G401 (cell line): ENCODE results near the gene PKD2L1. TPM values are rescaled to one million over a fixed set of nuclear protein-coding genes. Genes with fewer than 3 reads are reported as not detected.
"Not testable (repeated sequence)": the region's sequence is repeated elsewhere in the genome, so short reads cannot be mapped to it uniquely, and the experiment has no call there.

Source experiments
- DNase-seq: peaks from one replicate; pipeline ENCODE4 v3.0.0-alpha.2; 2015; ENCODE audit warnings: low spot score
- in situ Hi-C: cut with HindIII; loops from 2 replicates; pipeline ENCODE4 v1.10.0; 2016; ENCODE audit warnings: low sequenced_read_pairs, mixed read lengths
- total RNA-seq: library from RNA; depleted of rRNA; stranded (reverse); fragments of >200 nt; shearing (Covaris generic); gene quantifications from 2 replicates; pipeline ENCODE4 v1.2.3, GENCODE V29; 2014; rRNA removed

PKD2L1 gene
- total RNA-seq = not detected in 2 replicates

DNA sequence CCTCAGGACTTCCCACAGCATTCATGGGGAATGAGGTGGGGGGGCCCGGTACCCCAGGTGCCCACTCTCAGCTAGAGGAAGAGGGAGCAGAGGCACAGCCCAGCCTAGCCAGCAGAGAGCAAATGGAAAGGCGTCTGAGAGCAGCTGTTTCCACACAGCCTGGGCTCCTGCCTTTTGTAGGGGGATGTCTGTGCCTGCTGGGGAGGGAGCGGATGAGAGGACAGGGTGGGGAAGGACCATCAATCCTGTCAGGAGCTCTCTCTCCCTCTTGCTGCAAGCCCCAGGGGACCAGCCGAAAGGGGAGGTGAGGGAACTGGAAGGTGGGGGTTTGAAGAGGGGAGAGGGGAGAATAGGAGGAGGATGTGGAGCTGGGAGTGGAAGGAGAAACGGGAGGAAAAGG, at the start of gene PKD2L1:
Gene PKD2L1, minus strand, starts transcription at position 150 of the 400 bp plus-strand sequence. Its CDS starts 125 bp downstream, at position 25.
- no peak for DNase-seq
- in situ Hi-C loops = loop anchor here (25.0 kb wide), 1 partner anchor 182 kb away; the partner anchor contains the start of gene SEC31B

DNA sequence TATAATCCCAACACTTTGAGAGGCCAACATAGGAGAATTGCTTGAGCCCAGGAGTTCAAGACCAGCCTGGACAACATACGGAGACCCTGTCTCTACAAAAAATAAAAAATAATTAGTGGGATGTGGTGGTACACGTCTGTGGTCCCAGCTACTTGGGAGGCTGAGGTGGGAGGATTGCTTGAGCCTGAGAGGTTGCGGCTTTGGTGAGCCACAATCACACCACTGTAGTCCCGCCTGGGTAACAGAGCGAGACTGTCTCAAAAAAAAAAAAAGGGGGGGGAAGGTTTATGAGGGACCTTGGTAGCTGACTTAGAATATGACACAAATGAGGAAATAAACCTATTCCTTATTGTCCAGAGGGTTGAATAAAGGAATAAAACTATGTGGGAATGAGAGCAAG, 47.8 kb upstream of the PKD2L1 start:
- no peak for DNase-seq
- in situ Hi-C loops = no loop called here

DNA sequence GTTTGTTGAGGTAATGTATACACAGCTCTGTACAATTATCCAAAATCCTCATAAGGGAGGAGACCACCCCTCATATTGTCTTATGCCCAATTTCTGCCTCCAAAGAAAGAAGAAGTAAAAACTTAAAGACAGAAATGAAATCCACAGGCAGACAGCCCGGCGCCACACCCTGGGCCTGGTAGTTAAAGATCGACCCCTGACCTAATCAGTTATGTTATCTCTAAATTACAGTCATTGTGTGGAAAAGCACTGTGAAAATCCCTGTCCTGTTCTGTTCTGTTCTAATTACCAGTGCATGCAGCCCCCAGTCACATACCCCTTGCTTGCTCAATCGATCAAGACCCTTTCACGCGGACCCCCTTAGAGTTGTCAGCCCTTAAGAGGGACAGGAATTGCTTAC, 46.6 kb upstream of the PKD2L1 start:
- DNase-seq, in situ Hi-C loops: not testable (repeated sequence)

DNA sequence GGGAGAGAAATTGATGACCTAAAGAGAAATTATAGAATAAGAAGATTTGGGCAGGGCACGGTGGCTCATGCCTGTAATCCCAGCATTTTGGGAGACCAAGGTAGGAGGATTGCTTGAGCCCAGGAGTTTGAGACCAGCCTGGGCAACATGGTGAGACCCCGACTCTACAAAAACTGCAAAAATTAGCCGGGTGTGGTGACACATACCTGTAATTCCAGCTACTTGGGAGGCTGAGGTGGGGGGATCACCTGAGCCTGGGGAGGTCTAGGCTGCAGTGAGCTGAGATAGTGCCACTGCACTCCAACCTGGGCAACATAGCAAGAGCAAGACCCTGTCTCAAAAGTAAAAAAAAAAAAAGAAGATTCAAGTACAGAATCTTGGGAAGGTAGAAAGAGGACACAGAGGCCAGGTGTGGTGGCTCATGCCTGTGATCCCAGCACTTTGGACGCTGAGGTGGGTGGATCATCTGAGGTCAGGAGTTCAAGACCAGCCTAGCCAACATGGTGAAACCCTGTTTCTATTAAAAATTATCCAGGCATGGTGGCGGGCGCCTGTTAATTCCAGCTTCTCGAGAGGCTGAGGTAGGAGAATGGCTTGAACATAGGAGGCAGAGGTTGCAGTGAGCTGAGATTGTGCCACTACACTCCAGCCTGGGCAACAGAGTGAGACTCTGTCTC, 44.8 kb upstream of the PKD2L1 start:
- in situ Hi-C loops, DNase-seq: not testable (repeated sequence)

DNA sequence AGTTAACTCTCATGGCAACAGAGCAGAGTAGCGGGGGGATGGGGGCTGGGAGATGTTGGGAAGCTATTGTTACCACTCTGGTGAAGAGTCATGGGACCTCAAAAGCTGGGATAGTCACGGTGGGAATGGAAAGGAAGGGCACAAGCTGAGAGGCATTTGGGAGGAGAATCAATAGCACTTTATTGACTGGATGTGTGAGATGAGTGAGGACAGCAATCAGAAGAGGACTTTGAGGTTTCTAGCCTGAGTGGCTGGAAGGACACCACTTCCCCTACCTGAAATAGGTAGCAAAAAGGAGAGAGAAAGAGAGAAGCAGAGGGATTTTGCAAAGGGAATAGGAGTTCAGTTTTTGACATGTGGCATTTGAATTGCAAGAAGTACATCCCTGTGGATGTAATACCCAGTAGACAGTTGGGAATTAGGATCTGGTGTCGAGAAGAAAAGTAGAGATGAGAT, 44.2 kb upstream of the PKD2L1 start:
- DNase-seq = no peak
- in situ Hi-C loops = no loop called here

DNA sequence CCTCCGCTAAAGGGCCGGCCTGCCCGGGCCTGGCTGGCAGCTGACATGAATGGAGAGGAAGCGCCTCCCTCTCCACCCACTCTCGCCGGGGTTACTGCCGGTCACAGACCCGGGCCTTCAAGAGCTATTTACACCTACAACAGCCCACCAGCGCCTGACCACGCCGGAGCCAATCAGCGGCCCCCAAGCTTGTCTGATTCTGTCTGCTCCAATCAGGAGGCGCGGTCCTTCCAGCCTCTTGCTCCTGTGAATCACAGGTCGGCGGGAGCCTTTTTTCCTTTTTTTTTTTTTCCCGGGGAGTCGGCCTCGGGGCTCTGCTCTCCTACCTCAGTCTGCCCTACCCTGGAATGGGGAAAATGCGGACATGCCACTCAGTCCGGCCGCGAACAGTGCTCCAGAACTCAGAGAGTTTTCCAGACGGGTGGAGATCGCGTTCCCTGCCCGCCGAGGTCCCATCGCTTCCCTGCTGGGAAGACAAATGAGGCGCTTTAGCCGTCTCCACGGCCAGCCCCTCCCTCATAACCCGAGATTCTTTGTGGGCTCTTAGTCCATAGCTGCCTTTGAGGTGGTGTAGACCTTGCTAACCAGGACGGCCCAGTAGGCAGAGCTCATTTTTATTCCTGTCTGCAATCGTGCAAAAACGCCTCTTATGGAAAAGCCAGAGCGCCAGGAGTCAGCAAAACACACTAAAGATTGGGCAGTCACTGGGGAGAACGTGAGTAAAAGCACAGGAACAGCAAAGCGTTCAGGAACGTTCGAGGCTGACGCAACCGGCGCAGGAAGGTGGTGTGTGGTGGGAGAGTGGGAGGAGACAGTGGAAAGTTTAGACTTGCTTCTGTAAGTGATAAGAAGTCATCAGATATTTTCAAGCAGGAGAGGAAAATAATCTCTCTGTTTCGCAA, 43.5 kb upstream of the PKD2L1 start:
- in situ Hi-C loops = no loop called here

DNA sequence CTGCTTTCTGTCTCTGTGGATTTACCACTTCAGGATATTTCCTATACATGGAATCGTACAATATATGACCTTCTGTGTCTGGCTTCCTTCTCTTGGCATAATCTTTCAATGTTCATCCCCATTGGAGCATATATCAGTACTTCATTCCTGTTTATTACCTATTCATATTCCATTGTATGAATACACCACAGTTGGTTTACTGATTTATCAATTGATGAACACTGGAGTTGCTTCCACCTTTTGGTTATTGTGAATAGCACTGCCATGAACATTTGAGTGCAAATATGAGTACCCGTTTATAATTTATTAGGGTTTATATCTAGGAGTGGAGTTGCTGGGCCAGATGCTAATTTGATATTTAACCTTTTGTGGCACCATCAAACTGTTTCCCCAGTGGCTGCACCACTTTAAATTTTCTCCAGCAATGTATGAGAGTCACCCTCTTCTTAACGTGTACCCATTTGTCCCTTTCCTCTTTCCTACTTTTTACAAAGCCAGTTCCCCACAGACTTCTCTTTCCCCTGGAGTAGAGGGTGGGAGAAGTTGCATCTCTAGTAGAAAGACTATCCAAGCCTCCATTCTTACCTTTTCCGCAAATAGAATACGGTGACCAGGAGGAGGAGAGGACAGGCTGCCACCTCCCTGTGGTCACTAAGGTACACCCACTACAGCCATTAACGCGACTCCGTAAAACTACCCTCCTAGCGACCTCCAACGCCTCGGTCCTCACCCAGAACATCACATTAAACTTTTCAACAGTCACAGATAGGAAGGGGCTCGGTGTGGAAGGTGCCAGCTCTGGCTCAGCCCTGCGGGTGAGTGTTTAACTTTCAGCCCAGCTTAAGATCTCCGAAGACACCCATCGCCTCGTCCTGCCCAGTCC, 42.6 kb upstream of the PKD2L1 start:
- in situ Hi-C loops = no loop called here
- peak; percentile 50 for DNase-seq

More for the DNA sequence above, 43.5 kb upstream of the PKD2L1 start:
- DNase-seq = peak; percentile 99

DNA sequence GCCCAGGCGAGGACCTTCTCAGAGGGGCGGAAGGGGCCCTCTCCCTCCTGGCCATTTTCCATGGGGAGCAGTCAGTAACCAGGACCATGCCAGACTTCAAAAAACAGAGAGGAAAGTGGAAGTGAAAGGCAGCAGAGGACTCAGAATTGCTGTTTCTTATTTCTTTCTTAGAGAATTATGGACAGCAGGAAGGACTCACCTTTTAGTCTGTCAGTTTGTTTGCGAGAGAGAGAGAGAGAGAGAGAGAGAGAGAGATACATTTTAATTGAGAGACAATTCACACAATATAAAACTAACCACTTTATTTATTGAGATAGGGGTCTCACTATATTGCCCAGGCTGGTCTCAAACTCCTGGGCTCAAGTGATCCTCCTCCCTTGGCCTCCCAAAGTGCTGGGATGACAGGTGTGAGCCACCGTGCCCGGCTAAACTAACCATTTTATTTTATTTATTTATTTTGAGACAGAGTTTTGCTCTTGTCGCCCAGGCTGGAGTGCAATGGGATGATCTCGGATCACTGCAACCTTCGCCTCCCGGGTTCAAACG, 41.5 kb upstream of the PKD2L1 start:
- in situ Hi-C loops = no loop called here
- DNase-seq = no peak

DNA sequence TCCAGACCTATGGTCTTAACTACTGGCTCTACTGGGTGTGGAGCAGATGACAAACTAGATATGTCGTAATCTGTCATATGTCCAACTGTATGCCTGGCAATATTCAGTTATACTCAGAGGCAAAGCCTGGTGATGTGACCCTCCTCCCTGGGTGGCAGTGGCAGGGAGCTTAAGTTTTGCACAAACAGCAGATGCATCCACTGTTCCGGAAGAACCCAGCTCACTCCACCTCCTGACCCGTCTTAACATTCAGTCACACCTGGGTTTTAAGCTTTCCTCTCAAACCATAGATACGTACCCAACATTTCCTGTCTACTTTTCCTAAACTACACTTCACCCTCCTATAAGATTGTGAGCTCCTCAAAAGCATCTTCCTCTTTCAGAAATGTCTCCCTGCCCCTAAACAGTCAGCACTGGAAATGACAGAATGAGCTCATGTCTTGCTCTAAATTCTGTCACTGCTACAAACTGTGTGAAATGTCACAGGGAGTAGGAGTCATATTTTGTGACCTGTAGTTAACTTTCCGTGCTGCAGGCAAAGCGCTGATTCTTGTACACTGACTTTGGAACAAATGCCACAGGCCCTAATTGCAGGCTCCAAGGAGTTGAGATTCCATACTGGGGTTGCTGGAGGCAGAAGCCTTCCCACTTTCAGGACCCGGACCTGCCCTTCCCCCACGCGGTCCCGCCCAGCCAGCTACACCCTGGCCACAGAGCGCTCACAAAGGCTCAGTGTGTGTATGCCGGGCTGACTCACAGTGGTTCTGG, 40.9 kb upstream of the PKD2L1 start:
- in situ Hi-C loops = no loop called here

DNA sequence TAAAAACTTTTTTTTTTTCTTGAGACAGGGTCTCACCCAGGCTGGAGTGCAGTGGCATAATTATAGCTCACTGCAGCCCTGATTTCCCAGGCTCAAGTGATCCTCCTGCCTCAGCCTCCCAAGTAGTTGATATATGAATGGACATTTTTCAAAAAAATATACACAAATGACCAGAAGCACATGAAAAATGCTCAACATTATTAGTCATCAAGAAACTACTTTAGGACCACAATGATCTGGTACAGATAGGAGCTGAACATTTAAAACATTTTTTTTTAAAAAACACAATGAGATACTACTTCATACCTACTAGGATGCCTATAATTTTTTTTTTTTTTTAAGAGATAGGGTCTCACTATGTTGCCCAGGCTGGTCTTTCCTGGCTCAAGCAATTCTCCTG, 38.7 kb upstream of the PKD2L1 start:
- in situ Hi-C loops = no loop called here

More for the DNA sequence above, 40.9 kb upstream of the PKD2L1 start:
- peak; percentile 59 for DNase-seq

DNA sequence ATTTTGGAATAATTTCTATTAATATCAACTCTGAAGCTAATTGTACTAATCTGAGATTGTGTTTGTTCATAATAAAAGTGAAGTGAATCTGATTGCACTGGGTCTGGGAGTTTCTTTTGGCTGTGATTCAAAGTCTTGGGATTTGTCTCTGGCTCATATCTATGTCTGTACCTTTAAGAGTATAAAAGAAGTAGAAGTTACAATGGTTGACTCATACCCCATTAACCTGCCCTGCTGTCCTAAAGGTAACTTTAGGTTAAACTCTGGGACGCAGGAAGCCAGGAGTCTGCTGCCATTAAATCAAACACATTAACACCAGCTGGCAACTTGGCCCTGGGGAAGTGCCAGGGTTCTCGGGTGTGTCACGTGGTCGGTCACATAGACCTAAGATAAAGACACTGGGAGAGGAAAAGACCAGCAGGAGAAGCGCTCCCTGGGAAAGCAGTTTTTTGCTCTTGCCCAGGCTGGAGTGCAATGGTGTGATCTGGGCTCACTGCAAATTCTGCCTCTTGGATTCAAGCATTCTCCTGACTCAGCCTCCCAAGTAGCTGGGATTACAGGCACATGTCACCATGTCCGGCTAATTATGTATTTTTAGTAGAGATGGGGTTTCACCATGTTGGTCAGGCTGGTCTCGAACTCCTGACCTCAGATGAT, 34.8 kb upstream of the PKD2L1 start:
- in situ Hi-C loops = no loop called here
- DNase-seq = peak; percentile 69

More for the DNA sequence above, 38.7 kb upstream of the PKD2L1 start:
- DNase-seq = no peak

DNA sequence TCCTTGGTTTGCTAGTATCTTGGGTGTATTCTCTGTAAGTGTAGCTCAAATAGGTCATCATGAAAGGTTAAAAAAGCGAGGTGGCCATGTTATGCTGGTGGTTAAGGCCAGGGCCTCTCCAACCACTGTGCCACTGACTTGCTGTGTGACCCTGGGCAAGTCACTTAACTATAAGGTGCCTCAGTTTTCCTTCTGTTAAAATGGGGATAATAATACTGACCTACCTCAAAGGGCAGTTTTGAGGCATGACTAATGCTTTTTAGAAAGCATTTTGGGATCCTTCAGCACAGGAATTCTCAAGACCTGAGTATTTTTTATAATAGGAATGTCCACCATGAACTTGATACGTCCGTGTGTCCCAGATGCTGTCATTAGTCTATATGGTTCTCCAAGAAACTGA, 34.1 kb upstream of the PKD2L1 start:
- in situ Hi-C loops = no loop called here
- DNase-seq = no peak

DNA sequence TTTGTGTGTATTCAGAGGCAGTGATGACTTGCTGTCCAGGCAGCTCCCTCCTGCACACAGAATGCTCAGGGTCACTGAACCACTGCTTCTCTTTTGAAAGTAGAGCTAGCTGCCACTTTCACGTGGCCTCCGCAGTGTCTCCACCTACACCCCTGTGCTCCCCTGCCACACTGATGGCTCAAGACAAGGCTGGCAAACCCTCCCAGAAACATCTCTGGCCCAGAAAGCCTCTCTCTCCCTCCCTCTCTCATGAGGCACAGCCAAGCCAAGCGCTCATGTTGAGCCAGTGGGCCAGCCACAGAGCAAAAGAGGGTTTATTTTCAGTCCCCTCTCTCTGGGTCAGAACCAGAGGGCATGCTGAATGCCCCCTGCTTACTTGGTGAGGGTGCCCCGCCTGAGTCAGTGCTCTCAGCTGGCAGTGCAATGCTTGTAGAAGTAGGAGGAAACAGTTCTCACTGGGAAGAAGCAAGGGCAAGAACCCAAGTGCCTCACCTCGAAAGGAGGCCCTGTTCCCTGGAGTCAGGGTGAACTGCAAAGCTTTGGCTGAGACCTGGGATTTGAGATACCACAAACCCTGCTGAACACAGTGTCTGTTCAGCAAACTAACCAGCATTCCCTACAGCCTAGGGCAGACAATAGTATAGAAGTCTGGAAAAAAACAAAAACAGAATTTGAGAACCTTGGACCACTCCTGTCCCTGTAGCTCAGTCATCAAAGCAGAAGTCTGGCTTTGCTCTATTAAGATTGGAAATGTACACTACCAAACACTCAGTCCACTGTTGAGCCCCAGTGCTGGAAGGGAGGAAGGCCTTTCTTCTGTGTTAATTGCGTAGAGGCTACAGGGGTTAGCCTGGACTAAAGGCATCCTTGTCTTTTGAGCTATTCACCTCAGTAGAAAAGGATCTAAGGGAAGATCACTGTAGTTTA, 32.8 kb upstream of the PKD2L1 start:
- DNase-seq = peak; percentile 46
- in situ Hi-C loops = no loop called here

DNA sequence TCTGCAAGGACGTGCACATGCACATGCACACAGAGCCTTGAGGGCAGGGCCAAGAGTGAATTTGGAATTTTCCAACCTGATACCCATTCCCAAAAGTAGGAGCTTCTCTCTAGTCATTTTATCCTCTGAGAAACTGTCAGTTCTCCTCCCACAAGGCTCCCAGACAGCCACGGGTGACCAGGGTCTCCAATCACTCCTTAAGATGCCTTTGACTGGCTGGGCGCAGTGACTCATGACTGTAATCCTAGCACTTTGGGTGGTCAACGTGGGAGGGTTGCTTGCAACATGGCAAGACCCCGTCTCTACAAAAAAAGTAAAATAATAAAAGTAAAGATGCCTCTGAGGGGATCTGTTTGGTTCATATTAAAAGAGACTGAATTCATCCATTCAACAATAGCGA, 30.2 kb upstream of the PKD2L1 start:
- in situ Hi-C loops = no loop called here
- DNase-seq = no peak

DNA sequence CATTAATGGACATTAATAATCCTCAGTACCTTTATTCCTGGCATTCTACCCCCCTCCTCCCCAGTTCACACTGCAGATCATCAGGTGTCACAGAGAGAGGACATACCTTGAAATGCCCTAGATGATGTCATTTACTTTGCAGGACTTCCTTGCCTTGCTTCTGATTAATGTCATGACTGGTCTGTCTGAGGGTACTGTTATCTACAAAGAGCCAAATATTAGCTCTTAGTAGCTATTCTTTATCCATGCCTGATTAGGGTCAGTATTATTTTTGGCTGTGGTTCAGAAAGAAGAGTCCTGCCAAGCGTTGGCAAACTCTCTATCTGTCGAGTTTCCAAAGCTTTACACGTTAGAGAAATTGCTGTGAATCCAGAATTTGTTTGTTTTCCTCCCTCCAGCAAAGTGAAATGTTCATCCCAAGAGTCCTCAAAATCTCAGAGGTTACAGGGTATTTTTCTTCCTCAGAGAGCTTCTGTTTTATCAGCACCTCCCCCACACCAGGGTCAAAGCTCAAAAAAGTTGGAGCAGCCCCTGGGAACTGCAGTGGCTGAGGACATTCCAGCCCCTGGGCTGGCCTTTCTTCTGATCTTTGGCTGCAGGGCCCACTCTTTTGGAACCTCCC, 29.6 kb upstream of the PKD2L1 start:
- no peak for DNase-seq
- in situ Hi-C loops = no loop called here

DNA sequence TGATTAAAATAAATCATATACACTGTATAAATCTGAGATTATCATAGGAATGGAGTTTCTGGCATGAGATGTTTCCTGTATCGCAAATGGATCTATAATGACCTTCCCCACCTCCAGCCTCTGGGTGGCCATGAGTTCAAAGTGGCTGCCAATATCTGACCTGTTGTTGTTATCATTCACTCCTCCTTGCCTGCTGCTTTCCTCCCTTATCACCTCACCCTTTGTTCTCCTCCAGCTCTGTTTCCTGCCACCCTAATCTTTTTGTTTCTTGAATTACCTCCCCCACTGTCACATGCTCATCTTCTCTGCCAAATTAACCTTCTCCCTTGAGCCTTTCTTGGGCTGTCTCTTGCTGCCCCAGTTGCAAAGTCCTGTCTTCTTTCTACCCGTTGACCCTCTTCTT, 29.0 kb upstream of the PKD2L1 start:
- no peak for DNase-seq
- in situ Hi-C loops = no loop called here
